HCT116 (cell line): ENCODE measurements around the gene PGAP6. TPM values are rescaled to one million over a fixed set of nuclear protein-coding genes. Genes with fewer than 3 reads are reported as not detected.

Source experiments
- ATAC-seq: fragments of 200-7000 bp; cut with Tn5 transposase; 2 replicates; pipeline ENCODE4 v1.9.1; 2020; ENCODE audit warnings: mild to moderate bottlenecking, moderate library complexity
- BruUV-seq: library from RNA; stranded (reverse); fragments of 400-500 nt; replicated peaks from 2 replicates; lab custom pipeline; 2021; lab: Mats Ljungman, UMichigan
- CTCF ChIA-PET: fragments of 300-600 bp; sonication (Branson Sonifier 250); formaldehyde crosslinking; loops from one replicate; lab custom pipeline; 2021; ENCODE audit warnings: antibody characterized with exemption; lab: Charles Lee
- POLR2A ChIA-PET: fragments of 300-600, 350-600 bp; sonication (Branson Sonifier 250); formaldehyde crosslinking; loops from one replicate; lab custom pipeline; 2021; ENCODE audit warnings: antibody characterized with exemption; lab: Charles Lee
- RAD21 ChIA-PET, 2 experiments: fragments of 300-600 bp; sonication (Branson Sonifier 250); formaldehyde crosslinking; loops; one replicate each; lab custom pipeline; 2023; ENCODE audit warnings: low total read pairs in 2 of 2; ENCODE audit not compliant: uncharacterized antibody in 2 of 2, unreplicated experiment in 2 of 2, low non-redundant PET in 1 of 2; lab: Charles Lee
- DNase-seq: peaks from one replicate; pipeline ENCODE4 v3.0.0-alpha.2; 2010; ENCODE audit warnings: low read depth, low spot score
- H2AFZ ChIP-seq: fragments of 200-600 bp; shearing (Covaris generic), sonication (generic); 2 replicates; pipeline ENCODE4 v1.6.1; 2017; ENCODE audit warnings: low read depth, mixed run types, mixed read lengths, antibody characterized with exemption, low read length; ENCODE audit not compliant: poor library complexity, severe bottlenecking
- H3K27ac ChIP-seq: 2 replicates; pipeline ENCODE4 v1.5.1; 2012; ENCODE audit warnings: low read depth, low read length
- H3K27me3 ChIP-seq: fragments of 200-600 bp; sonication (generic); 2 replicates; pipeline ENCODE4 v1.6.1; 2016; ENCODE audit warnings: mixed run types, low read length, mixed read lengths; ENCODE audit not compliant: insufficient read depth
- H3K36me3 ChIP-seq, 2 experiments: fragments of 200-500 bp in 1 of 2; fragments of 200-600 bp in 1 of 2; sonication (Bioruptor generic) in 1 of 2; sonication (generic) in 1 of 2; 2 replicates each; pipeline versions ENCODE4 v1.5.1 to v1.6.1; 2014 to 2016; ENCODE audit warnings: low read length in 2 of 2, inconsistent platforms in 1 of 2, mixed read lengths in 1 of 2, mixed run types in 1 of 2; ENCODE audit not compliant: insufficient read depth in 2 of 2, control insufficient read depth in 1 of 2
- H3K4me1 ChIP-seq, 2 experiments: fragments of 200-600 bp in 1 of 2; sonication (generic) in 1 of 2; 2 replicates each; pipeline versions ENCODE4 v1.5.1 to v1.6.1; 2012 to 2017; ENCODE audit warnings: low read length in 2 of 2, inconsistent platforms in 1 of 2, mild to moderate bottlenecking in 1 of 2, mixed read lengths in 1 of 2, mixed run types in 1 of 2, moderate library complexity in 1 of 2; ENCODE audit not compliant: insufficient read depth in 2 of 2, control insufficient read depth in 1 of 2
- H3K4me2 ChIP-seq: fragments of 200-600 bp; sonication (generic); 2 replicates; pipeline ENCODE4 v1.6.1; 2017; ENCODE audit warnings: mixed run types, low read length, mixed read lengths
- H3K4me3 ChIP-seq, 2 experiments: fragments of 200-600 bp in 1 of 2; sonication (generic) in 1 of 2; replicated peaks in 1 of 2; 2 replicates each; pipeline ENCODE4 v1.5.1; 2011 to 2016; ENCODE audit warnings: low read length in 2 of 2, control low read depth in 1 of 2, low read depth in 1 of 2, mild to moderate bottlenecking in 1 of 2, mixed read lengths in 1 of 2, mixed run types in 1 of 2
- H3K79me2 ChIP-seq: fragments of 200-600 bp; sonication (generic); 2 replicates; pipeline ENCODE4 v1.6.1; 2017; ENCODE audit warnings: mild to moderate bottlenecking, mixed run types, low read length, moderate library complexity, mixed read lengths; ENCODE audit not compliant: insufficient read depth
- H3K9ac ChIP-seq: fragments of 200-600 bp; sonication (generic); 2 replicates; pipeline ENCODE4 v1.6.1; 2016; ENCODE audit warnings: low read length, mixed read lengths
- H3K9me2 ChIP-seq: fragments of 200-600 bp; sonication (generic), shearing (Covaris generic); 2 replicates; pipeline ENCODE4 v1.6.1; 2017; ENCODE audit warnings: mixed run types, mild to moderate bottlenecking, moderate library complexity; ENCODE audit not compliant: insufficient read depth
- H3K9me3 ChIP-seq, 2 experiments: fragments of 200-500 bp in 1 of 2; fragments of 200-600 bp in 1 of 2; sonication (Bioruptor generic) in 1 of 2; sonication (generic) in 1 of 2; 2 replicates each; pipeline ENCODE4 v1.6.1; 2014 to 2017; ENCODE audit warnings: low read length in 2 of 2, mixed read lengths in 2 of 2, inconsistent platforms in 1 of 2, low read depth in 1 of 2, mild to moderate bottlenecking in 1 of 2, mixed run types in 1 of 2, moderate library complexity in 1 of 2; ENCODE audit not compliant: control insufficient read depth in 1 of 2, insufficient read depth in 1 of 2
- H4K20me1 ChIP-seq: fragments of 200-600 bp; sonication (generic), shearing (Covaris generic); 2 replicates; pipeline ENCODE4 v1.6.1; 2017; ENCODE audit warnings: mixed run types, mild to moderate bottlenecking, moderate library complexity; ENCODE audit not compliant: insufficient read depth
- ATF3 ChIP-seq: IDR thresholded peaks from 2 replicates; pipeline ENCODE4 v1.6.1; 2012
- CEBPB ChIP-seq: IDR thresholded peaks from 2 replicates; pipeline ENCODE4 v1.6.1; 2012; ENCODE audit warnings: low read depth
- EGR1 ChIP-seq: IDR thresholded peaks from 2 replicates; pipeline ENCODE4 v1.6.1; 2012; ENCODE audit warnings: low read depth
- EZH2phosphoT487 ChIP-seq: fragments of 200-600 bp; IDR thresholded peaks from 2 replicates; pipeline ENCODE4 v1.6.1; 2018; ENCODE audit warnings: antibody characterized with exemption, borderline replicate concordance
- JUND ChIP-seq: IDR thresholded peaks from 2 replicates; pipeline ENCODE4 v1.6.1; 2012
- POLR2A ChIP-seq: IDR thresholded peaks from 2 replicates; pipeline ENCODE4 v1.7.0; 2011; ENCODE audit warnings: borderline replicate concordance; ENCODE audit not compliant: insufficient read depth, insufficient read length; ENCODE audit errors: extremely low read depth
- RAD21 ChIP-seq: IDR thresholded peaks from 2 replicates; pipeline ENCODE4 v1.6.1; 2012; ENCODE audit warnings: low read depth, mild to moderate bottlenecking
- SIN3A ChIP-seq: IDR thresholded peaks from 2 replicates; pipeline ENCODE4 v1.6.1; 2012; ENCODE audit warnings: low read depth
- SP1 ChIP-seq: IDR thresholded peaks from 2 replicates; pipeline ENCODE4 v1.6.1; 2012; ENCODE audit warnings: low read depth
- TCF7L2 ChIP-seq: IDR thresholded peaks from 2 replicates; pipeline ENCODE4 v1.7.0; 2011; ENCODE audit warnings: borderline replicate concordance, inconsistent platforms; ENCODE audit not compliant: insufficient read depth, insufficient read length; ENCODE audit errors: extremely low read depth
- YY1 ChIP-seq: IDR thresholded peaks from 2 replicates; pipeline ENCODE4 v1.6.1; 2011; ENCODE audit warnings: low read length, low read depth, moderate library complexity, mild to moderate bottlenecking; ENCODE audit not compliant: insufficient replicate concordance; ENCODE audit errors: extremely low read depth
- ZFX ChIP-seq: fragments of 450-650 bp; IDR thresholded peaks from 2 replicates; pipeline ENCODE4 v1.6.1; 2017
- ZNF274 ChIP-seq: fragments of 200-500 bp; sonication (Bioruptor generic); IDR thresholded peaks from 2 replicates; pipeline ENCODE4 v1.6.1; 2014; ENCODE audit warnings: mild to moderate bottlenecking, low read depth, low read length, inconsistent platforms
- intact Hi-C: fragments of 100-400 bp; cut with micrococcal nuclease; formaldehyde crosslinking; loops from 2 replicates; pipeline ENCODE4 v1.10.0; 2022
- total RNA-seq: library from RNA; stranded (reverse); gene quantifications from one replicate; pipeline ENCODE4 v1.2.1, GENCODE V29; 2021; ENCODE audit not compliant: unreplicated experiment
- TF ChIP-seq, protein P1 (sequence below): IDR thresholded peaks from 2 replicates; pipeline ENCODE4 v1.6.1; 2012; ENCODE audit warnings: low read depth
- TF ChIP-seq, protein P2 (sequence below): IDR thresholded peaks from 2 replicates; pipeline ENCODE4 v1.6.1; 2012

PGAP6 gene
- total RNA-seq, 1 experiment from 2014 or later = 35.4 TPM

GRCh38 chr16:377419-377951, 4.3 kb downstream of the PGAP6 start:
- DNase-seq (no peak), ATAC-seq (no peak)
- no peaks in the 10 kb centered on the region for H4K20me1 ChIP-seq
- CTCF ChIA-PET = no interaction called here
- H2AFZ ChIP-seq = no peak overlapping the region
- intact Hi-C loops = no loop called here
- RAD21 ChIA-PET = no interaction called here
- no peak overlapping the region for H3K27ac ChIP-seq
- no peaks in the 10 kb centered on the region for H3K36me3 ChIP-seq
- H3K9me3 ChIP-seq = no peaks in the 10 kb centered on the region
- H3K9ac ChIP-seq = no peak overlapping the region
- BruUV-seq = no TSS peak
- POLR2A ChIA-PET = no interaction called here
- H3K4me1 ChIP-seq = no peaks in the 10 kb centered on the region; a peak in 1 of 4 replicates
- peaks cover 7% of the 10 kb centered on the region; the same call in 1 of the 2 replicates for H3K79me2 ChIP-seq
- no peaks in the 10 kb centered on the region for H3K27me3 ChIP-seq
- H3K4me2 ChIP-seq = no peak overlapping the region
- TF ChIP-seq EGR1 = no peak
- no peak overlapping the region for H3K4me3 ChIP-seq
- no peaks in the 10 kb centered on the region for H3K9me2 ChIP-seq

DNA sequence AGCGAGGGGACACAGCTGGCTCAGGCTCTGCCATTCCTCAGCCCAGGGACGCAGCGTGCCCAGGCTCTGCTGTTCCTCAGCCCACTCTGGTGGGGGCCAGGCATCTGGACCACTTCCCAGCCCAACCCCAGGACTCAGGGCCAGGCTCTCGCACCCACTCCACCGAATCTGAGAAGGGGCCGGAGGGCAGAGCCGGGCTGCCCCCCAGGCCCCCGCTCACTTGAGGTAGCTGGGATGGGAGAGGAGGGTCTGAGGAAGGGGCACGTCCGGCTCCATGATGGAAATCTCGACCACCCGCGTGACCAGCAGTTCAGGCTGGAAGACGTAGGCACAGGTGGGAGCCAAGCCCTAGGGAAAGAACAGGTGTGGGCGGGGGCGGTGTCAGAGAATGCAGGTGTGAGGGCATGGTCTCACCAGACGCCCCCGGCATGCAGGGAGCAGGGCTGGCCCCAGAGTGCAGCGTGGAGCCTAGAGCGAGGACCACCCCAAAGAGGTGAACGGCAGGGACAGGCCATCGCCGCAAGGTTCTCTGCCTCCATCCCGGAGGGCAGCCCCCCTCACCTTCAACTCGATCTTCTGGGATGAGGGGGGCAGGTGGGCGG, 4.9 kb downstream of the PGAP6 start:
- Histone ChIP-seq H3K4me2 (no peak overlapping the region), H2AFZ (no peak overlapping the region), H3K9me3 (no peaks in the 10 kb centered on the region), H3K9ac (no peak overlapping the region), H3K9me2 (no peaks in the 10 kb centered on the region), H3K4me1 (no peaks in the 10 kb centered on the region; a peak in 1 of 4 replicates), H3K79me2 (peaks cover 7% of the 10 kb centered on the region; the same call in 1 of the 2 replicates), H3K4me3 (no peak overlapping the region), H3K27me3 (no peaks in the 10 kb centered on the region), H3K36me3 (no peaks in the 10 kb centered on the region), H4K20me1 (no peaks in the 10 kb centered on the region), H3K27ac (no peak overlapping the region)
- ChIA-PET POLR2A (no interaction called here), CTCF (no interaction called here), RAD21 (no interaction called here)
- intact Hi-C loops = no loop called here
- BruUV-seq = no TSS peak
- ATAC-seq = no peak
- no peak for DNase-seq
- no peak for TF ChIP-seq YY1
- no peak for TF ChIP-seq JUND
- TF ChIP-seq ZFX = no peak
- TF ChIP-seq EZH2phosphoT487 = no peak
- TF ChIP-seq SIN3A = no peak
- no peak for TF ChIP-seq ATF3
- no peak for TF ChIP-seq CEBPB
- no peak for TF ChIP-seq ZNF274
- no peak for TF ChIP-seq RAD21
- TF ChIP-seq, protein P1, sequence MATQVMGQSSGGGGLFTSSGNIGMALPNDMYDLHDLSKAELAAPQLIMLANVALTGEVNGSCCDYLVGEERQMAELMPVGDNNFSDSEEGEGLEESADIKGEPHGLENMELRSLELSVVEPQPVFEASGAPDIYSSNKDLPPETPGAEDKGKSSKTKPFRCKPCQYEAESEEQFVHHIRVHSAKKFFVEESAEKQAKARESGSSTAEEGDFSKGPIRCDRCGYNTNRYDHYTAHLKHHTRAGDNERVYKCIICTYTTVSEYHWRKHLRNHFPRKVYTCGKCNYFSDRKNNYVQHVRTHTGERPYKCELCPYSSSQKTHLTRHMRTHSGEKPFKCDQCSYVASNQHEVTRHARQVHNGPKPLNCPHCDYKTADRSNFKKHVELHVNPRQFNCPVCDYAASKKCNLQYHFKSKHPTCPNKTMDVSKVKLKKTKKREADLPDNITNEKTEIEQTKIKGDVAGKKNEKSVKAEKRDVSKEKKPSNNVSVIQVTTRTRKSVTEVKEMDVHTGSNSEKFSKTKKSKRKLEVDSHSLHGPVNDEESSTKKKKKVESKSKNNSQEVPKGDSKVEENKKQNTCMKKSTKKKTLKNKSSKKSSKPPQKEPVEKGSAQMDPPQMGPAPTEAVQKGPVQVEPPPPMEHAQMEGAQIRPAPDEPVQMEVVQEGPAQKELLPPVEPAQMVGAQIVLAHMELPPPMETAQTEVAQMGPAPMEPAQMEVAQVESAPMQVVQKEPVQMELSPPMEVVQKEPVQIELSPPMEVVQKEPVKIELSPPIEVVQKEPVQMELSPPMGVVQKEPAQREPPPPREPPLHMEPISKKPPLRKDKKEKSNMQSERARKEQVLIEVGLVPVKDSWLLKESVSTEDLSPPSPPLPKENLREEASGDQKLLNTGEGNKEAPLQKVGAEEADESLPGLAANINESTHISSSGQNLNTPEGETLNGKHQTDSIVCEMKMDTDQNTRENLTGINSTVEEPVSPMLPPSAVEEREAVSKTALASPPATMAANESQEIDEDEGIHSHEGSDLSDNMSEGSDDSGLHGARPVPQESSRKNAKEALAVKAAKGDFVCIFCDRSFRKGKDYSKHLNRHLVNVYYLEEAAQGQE = no peak
- TF ChIP-seq, protein P2, sequence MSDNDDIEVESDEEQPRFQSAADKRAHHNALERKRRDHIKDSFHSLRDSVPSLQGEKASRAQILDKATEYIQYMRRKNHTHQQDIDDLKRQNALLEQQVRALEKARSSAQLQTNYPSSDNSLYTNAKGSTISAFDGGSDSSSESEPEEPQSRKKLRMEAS = no peak
- TF ChIP-seq TCF7L2 = no peak
- TF ChIP-seq SP1 = no peak
- no peak for TF ChIP-seq POLR2A
